ENCODE results near the gene MAP2K3. TPM values are rescaled to one million over a fixed set of nuclear protein-coding genes. Genes with fewer than 3 reads are reported as not detected.

The MAP2K3 gene
- total RNA-seq, result 21.7 and 36.8 TPM in 2 replicates

GRCh38 chr17:21284319-21285163, at the start of gene MAP2K3:
TSS of gene MAP2K3 (plus strand) at chr17:21284711. CDS start at chr17:21284921, 210 bp downstream.

GRCh38 chr17:21252796-21253645, 31.5 kb upstream of the MAP2K3 start, which contains the start of gene NATD1:
TSS of gene NATD1 (minus strand) at chr17:21253410. CDS start at chr17:21253264, 146 bp downstream.

Other genes with a start within 250 kb of the MAP2K3 start
- 203 and 240 TPM in 2 replicates for gene USP22, start 241.7 kb upstream of the MAP2K3 start, total RNA-seq
- 14.1 and 18.0 TPM in 2 replicates for gene DHRS7B, start 157.7 kb upstream of the MAP2K3 start, total RNA-seq
- gene TMEM11, start 70.5 kb upstream of the MAP2K3 start, total RNA-seq, result 16.2 and 18.4 TPM in 2 replicates
- 2.0 and 3.3 TPM in 2 replicates for gene NATD1, start 31.3 kb upstream of the MAP2K3 start, total RNA-seq
- gene KCNJ12, start 91.6 kb downstream of the MAP2K3 start, total RNA-seq, result 0.39 and 1.8 TPM in 2 replicates